NB4 (cell line): ENCODE measurements around the gene AAR2.

Experiments
- DNase-seq: peaks from one replicate; pipeline ENCODE4 v3.0.0; 2010; ENCODE audit warnings: low read depth
- H3K4me3 ChIP-seq: one replicate; pipeline ENCODE4 v1.5.1; 2011; ENCODE audit warnings: mild to moderate bottlenecking, low read depth, low read length, moderate library complexity
- CTCF ChIP-seq: IDR thresholded peaks from one replicate; pipeline ENCODE4 v1.5.1; 2012; ENCODE audit warnings: low read depth, low read length
- MAX ChIP-seq: IDR thresholded peaks from 2 replicates; pipeline ENCODE4 v1.6.1; 2011; ENCODE audit warnings: low read depth, low read length
- MYC ChIP-seq: IDR thresholded peaks from 2 replicates; pipeline ENCODE4 v1.6.1; 2011; ENCODE audit warnings: low read depth, low read length
- POLR2A ChIP-seq: IDR thresholded peaks from 2 replicates; pipeline ENCODE4 v1.6.1; 2011; ENCODE audit warnings: mild to moderate bottlenecking; ENCODE audit not compliant: insufficient read length; ENCODE audit errors: extremely low read depth

Gene AAR2

GRCh38 chr20:36248836-36249235 lies 12.6 kb downstream of the AAR2 start:
- TF ChIP-seq MAX (no peak), POLR2A (no peak), MYC (no peak), CTCF (no peak)
- no peak for DNase-seq

GRCh38 chr20:36249450-36249849 lies 13.2 kb downstream of the AAR2 start:
- H3K4me3 ChIP-seq = no peak overlapping the region
- DNase-seq = no peak
- TF ChIP-seq CTCF (no peak), MYC (no peak), POLR2A (no peak), MAX (no peak)

More at GRCh38 chr20:36248836-36249235, 12.6 kb downstream of the AAR2 start:
- H3K4me3 ChIP-seq = no peak overlapping the region

- no peak overlapping the region for H3K4me3 ChIP-seq
- TF ChIP-seq CTCF (no peak), MAX (no peak), POLR2A (no peak), MYC (no peak)
- no peak for DNase-seq
Measured at GRCh38 chr20:36251426-36251825, 15.1 kb downstream of the AAR2 start.

- TF ChIP-seq MAX = no peak
- TF ChIP-seq POLR2A = no peak
- no peak for TF ChIP-seq MYC
- TF ChIP-seq CTCF = no peak
- no peak for DNase-seq
- H3K4me3 ChIP-seq = no peak overlapping the region
Measured at GRCh38 chr20:36252511-36252910, 16.2 kb downstream of the AAR2 start.

GRCh38 chr20:36253036-36253435 lies 16.8 kb downstream of the AAR2 start:
- no peak for TF ChIP-seq MAX
- no peak for TF ChIP-seq CTCF
- no peak for TF ChIP-seq MYC
- TF ChIP-seq POLR2A = no peak
- no peak overlapping the region for H3K4me3 ChIP-seq
- no peak for DNase-seq

GRCh38 chr20:36254076-36254475 lies 17.8 kb downstream of the AAR2 start:
- DNase-seq = no peak

More at GRCh38 chr20:36254076-36254475, 17.8 kb downstream of the AAR2 start:
- TF ChIP-seq MAX (no peak), CTCF (no peak), MYC (no peak), POLR2A (no peak)
- no peak overlapping the region for H3K4me3 ChIP-seq
